GM19468 (cell line): ENCODE results near the gene LRRC55.

Experiments used
- ATAC-seq: cut with Tn5 transposase; IDR thresholded peaks from one replicate; pipeline ENCODE4 v1.9.1; 2021; ENCODE audit warnings: mild to moderate bottlenecking, moderate library complexity, moderate number of reproducible peaks; ENCODE audit not compliant: unreplicated experiment; ENCODE audit errors: extremely low read depth

Gene LRRC55

GRCh38 chr11:57199330-57199729 is 17.6 kb downstream of the LRRC55 start:
- ATAC-seq = no peak

- ATAC-seq = no peak
These were observed 19.2 kb downstream of the LRRC55 start for GRCh38 chr11:57200917-57201316.

- no peak for ATAC-seq
These were observed 20.5 kb downstream of the LRRC55 start for GRCh38 chr11:57202281-57202680.

GRCh38 chr11:57203359-57203758 is 21.6 kb downstream of the LRRC55 start:
- ATAC-seq = no peak

GRCh38 chr11:57203882-57204480 is 22.2 kb downstream of the LRRC55 start:
- no peak for ATAC-seq

- ATAC-seq = no peak
These were observed 23.4 kb downstream of the LRRC55 start for GRCh38 chr11:57205041-57205641.

- ATAC-seq = no peak
These were observed 25.4 kb downstream of the LRRC55 start for GRCh38 chr11:57207168-57207567.

- no peak for ATAC-seq
These were observed 29.0 kb downstream of the LRRC55 start for GRCh38 chr11:57210781-57211180.

- no peak for ATAC-seq
These were observed 31.8 kb downstream of the LRRC55 start for GRCh38 chr11:57213342-57214097.

GRCh38 chr11:57214098-57214417 is 32.3 kb downstream of the LRRC55 start:
- no peak for ATAC-seq

- no peak for ATAC-seq
These were observed 32.7 kb downstream of the LRRC55 start for GRCh38 chr11:57214494-57214893.

GRCh38 chr11:57216463-57216862 is 34.7 kb downstream of the LRRC55 start:
- no peak for ATAC-seq

GRCh38 chr11:57217053-57217452 is 35.3 kb downstream of the LRRC55 start:
- ATAC-seq = no peak

GRCh38 chr11:57219021-57219627 is 37.4 kb downstream of the LRRC55 start:
- no peak for ATAC-seq

GRCh38 chr11:57222239-57222638 is 40.5 kb downstream of the LRRC55 start:
- no peak for ATAC-seq

GRCh38 chr11:57223601-57224000 is 41.8 kb downstream of the LRRC55 start:
- ATAC-seq = no peak

- ATAC-seq = no peak
These were observed 42.4 kb downstream of the LRRC55 start for GRCh38 chr11:57224128-57224527.

GRCh38 chr11:57224537-57224936 is 42.8 kb downstream of the LRRC55 start:
- ATAC-seq = no peak

GRCh38 chr11:57228600-57228999 is 46.8 kb downstream of the LRRC55 start:
- no peak for ATAC-seq

GRCh38 chr11:57230316-57230715 is 48.6 kb downstream of the LRRC55 start:
- ATAC-seq = no peak

- no peak for ATAC-seq
These were observed 49.2 kb downstream of the LRRC55 start for GRCh38 chr11:57230791-57231538.
